Body of pancreas (tissue), 4 donors: ENCODE measurements around the gene NQO2.
"Not testable (repeated sequence)": the region's sequence is repeated elsewhere in the genome, so short reads cannot be mapped to it uniquely, and the experiment has no call there.

Experiments
- CTCF ChIP-seq, 7 experiments: fragments of 450-650 bp in 4 of 7; fragments of 200-600 bp in 3 of 7; sonication (generic) in 3 of 7; IDR thresholded peaks; one replicate each; pipeline ENCODE4 v1.5.1; 2016 to 2019; ENCODE audit warnings: antibody characterized with exemption in 7 of 7
- POLR2A ChIP-seq, 3 donors: fragments of 450-650 bp; IDR thresholded peaks; one replicate each; pipeline ENCODE4 v1.6.1; 2016; ENCODE audit warnings: antibody characterized with exemption in 3 of 3, mild to moderate bottlenecking in 2 of 3

- not testable (repeated sequence) for TF ChIP-seq CTCF, POLR2A (IDR thresholded peaks at IDR 0.05)
Measured at GRCh38 chr6:3028156-3028555, 28.5 kb downstream of the NQO2 start.
